Subcutaneous adipose tissue (tissue), 4 donors: Measurements from ENCODE around the gene ZBTB7C. TPM values are rescaled to one million over a fixed set of nuclear protein-coding genes. Genes with fewer than 3 reads are reported as not detected.

Experiments
- CTCF ChIP-seq: fragments of 450-650 bp; IDR thresholded peaks from one replicate; pipeline ENCODE4 v1.5.1; 2016; ENCODE audit warnings: low read depth, mild to moderate bottlenecking, control low read depth, antibody characterized with exemption, moderate library complexity
- total RNA-seq, 4 donors: library from RNA; depleted of rRNA; stranded (reverse); fragments of >200 nt; gene quantifications; one replicate each; pipeline ENCODE4 v1.1.0, GENCODE V29; 2016

The ZBTB7C gene
- total RNA-seq, 4 donors from 2014 or later: 1.0 to 5.5 (median 4.4) TPM

GRCh38 chr18:48367557-48367956, 41.6 kb downstream of the ZBTB7C start:
- TF ChIP-seq CTCF: no peak

DNA sequence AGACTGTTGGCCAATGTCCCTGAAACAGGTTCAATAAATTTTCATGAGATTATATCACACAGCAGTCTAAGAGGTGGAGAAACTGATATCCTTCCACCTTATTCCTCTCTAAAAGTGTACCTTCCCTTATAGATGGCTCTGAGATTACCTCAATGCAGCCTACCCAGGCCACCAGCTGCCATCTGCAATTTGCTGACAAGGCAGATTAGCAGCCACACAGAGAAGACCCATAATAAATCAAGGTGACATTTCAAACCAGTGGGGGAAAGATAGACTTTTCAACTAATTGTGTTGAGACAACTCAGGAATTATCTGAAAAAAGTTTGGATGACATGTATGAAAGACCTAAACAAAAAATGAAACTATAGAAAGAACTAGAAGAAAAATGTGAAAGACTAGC, 43.2 kb downstream of the ZBTB7C start:
- TF ChIP-seq CTCF: no peak

GRCh38 chr18:48364146-48364545, 45.0 kb downstream of the ZBTB7C start:
- no peak for TF ChIP-seq CTCF

DNA sequence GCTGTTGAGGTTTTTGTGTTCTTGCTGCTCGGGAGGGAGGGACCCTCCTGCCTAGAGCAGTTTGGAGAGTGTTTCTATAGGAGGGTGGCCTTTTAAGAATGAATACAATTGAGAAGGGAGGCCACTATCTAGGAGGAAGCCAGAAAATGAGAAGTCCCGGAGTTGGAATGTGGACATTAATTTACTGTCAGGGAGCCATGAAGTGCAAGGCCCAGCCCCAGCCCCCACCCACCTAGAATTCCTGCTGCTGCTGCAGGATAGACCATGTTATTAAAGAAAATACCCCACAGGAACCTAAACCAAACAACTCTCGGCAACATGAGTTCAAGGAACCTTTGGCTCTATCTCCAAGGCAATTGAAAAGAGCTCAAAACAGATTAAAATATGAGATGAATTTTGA, 46.0 kb downstream of the ZBTB7C start:
- no peak for TF ChIP-seq CTCF

DNA sequence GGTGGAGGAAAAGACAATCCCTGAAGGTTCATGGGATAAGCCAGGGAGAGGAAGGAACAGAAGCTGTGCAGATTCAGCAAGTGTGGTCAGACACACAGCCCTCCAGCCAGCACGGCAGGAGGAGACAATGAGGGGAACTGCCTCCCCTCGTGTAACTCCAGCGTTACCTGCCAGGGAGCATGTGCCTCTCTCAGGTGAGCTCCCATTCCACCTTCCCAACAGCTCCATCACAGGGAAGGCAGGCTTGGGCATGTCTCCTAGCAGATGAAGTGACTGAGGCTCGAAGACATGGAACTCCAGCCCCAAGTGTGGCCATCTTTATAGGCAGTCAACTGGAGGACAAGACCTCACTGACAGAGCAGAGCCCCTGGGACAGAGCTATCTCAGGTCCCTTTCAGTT, 47.4 kb downstream of the ZBTB7C start:
- TF ChIP-seq CTCF: no peak

DNA sequence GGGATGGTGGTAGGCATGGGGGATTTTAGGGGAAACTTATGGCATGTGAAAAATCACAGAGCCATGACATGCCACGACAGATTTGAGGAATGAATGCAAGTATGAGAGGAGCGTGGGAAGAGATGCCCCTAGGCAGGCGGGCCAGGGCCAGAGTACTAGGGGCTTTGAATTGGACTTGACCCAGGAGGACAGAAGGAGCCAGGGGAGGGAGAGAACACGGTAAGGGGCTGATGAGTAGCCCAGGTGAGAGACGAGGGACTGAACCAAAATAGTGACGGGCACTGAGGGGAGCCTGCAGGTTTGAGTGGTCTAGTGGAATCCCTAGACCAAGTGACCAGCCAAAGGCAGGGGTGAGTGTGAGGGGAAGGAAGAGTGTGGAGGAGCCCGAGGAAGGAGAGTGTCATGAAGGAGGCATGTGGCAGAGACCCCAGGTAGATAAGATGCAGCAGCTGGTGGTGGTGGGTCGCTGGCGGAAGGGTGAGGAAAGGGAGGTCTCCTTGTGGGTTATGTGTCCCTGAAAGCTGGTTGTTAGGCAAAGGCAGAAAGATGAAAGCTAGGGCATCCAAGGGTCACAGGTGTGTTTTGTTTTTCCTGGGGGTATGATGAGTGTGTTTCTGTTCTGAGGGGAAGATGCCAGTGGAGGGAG, 48.7 kb downstream of the ZBTB7C start:
- TF ChIP-seq CTCF: no peak

GRCh38 chr18:48359626-48360025, 49.6 kb downstream of the ZBTB7C start:
- TF ChIP-seq CTCF: no peak
